Measurements from ENCODE around the gene SMYD3.

The SMYD3 gene

DNA sequence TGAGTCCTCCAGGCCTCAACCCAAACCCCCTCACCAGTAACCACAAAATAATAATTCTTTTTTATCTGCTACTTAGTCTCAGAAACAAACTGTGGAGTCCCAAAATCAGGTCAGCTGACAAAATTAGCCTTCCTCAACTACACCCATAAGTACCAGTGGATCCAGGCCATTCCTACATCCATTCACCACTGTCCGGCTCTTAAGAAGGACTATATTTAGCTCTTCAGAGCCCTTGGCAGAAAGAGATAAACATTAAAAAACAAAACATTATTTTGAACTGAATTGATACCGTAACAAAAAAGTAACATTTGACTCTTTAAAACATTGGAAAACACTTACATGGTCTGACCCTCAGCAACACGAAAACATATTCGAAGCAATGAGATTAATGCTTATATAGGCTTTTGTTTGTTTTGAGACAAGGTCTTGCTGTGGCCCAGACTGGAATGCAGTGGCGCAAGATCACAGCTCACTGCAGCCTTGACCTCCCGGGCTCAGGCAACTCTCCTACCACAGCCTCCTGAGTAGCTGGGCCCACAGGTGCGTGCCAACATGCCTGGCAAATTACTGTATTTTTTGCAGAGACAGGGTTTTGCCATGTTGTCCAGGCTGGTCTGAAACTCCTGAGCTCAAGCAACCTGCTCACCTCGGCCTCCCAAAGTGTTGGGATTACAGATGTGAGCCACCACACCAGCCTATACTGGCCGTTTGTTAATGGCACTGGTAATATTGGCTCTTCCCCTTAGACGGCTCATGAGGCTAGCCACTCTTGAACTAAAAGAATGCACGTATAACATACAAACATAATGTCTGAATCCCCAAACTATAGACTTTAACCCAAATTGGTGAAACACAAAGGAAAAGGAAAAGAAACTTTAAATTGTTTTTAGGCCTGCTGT is 330.7 kb downstream of the SMYD3 start:
- no peaks in the 10 kb centered on the region for H3K36me3 Mint-ChIP-seq
- DNase-seq: no peak
- no peaks in the 10 kb centered on the region for H3K4me1 Mint-ChIP-seq
- no peaks in the 10 kb centered on the region for H3K9me3 Mint-ChIP-seq
- H3K4me3 Mint-ChIP-seq: no peak overlapping the region
- H3K27me3 Mint-ChIP-seq: no peaks in the 10 kb centered on the region
- CTCF ChIA-PET: no interaction called here
- H3K27ac Mint-ChIP-seq: no peak overlapping the region

DNA sequence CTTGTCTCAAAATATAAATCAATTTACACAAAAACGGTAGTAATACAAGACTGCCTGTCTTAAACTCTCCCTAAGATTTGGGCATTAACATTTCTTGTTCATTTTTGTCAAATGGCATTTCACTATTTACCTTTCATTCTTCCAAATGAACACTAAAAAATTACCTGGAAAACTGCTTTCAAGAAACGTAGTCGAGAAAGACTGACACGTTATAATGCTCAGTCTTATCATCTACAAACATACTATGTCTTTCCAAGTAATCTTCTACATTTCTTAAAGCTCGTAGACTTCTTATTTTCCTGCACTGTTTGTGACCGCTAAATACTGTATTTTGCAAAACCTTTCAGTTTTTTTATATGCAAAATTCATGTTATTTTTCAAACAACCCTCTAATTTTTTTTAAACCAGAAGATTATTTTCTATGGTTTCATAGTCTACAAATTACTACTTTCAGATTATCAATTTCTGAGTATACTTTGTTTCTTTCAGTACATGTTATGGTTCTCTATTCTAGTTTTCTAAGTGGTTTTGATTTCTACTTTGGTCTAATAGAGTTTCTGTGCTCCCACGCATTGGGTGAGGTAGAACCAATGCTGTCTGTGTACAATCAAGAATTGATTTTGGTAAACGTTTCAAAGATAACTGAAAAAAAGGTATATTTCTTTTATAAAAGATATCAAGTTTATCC is 336.4 kb downstream of the SMYD3 start:
- Mint-ChIP-seq H3K36me3 (no peaks in the 10 kb centered on the region), H3K4me1 (no peaks in the 10 kb centered on the region), H3K9me3 (no peaks in the 10 kb centered on the region), H3K4me3 (no peak overlapping the region), H3K27me3 (no peaks in the 10 kb centered on the region), H3K27ac (no peak overlapping the region)
- DNase-seq: no peak
- CTCF ChIA-PET: interaction anchor here (0.6 kb wide), 1 partner anchor 265 kb away, joined by 3 read pairs; no protein-coding TSS in a partner anchor

DNA sequence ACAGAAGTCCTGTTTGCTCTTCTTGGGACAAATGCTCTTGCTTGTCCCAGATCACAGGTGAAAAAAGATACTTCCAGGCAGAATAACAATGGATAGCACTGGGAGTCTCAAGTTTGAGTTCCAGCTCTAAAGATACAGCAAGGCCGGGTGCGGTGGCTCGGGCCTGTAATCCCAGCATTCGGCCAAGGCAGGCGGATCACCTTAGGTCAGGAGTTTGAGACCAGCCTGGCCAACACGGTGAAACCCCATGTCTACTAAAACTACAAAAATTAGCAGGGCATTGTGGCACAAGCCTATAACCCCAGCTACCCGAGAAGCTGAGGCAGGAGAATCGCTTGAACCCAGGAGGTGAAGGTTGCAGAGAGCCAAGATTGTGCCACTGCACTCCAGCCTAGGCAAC is 337.6 kb downstream of the SMYD3 start:
- Mint-ChIP-seq H3K27me3 (no peaks in the 10 kb centered on the region), H3K4me3 (no peak overlapping the region), H3K9me3 (no peaks in the 10 kb centered on the region), H3K36me3 (no peaks in the 10 kb centered on the region), H3K4me1 (no peaks in the 10 kb centered on the region), H3K27ac (no peak overlapping the region)
- CTCF ChIA-PET: no interaction called here
- DNase-seq: no peak

DNA sequence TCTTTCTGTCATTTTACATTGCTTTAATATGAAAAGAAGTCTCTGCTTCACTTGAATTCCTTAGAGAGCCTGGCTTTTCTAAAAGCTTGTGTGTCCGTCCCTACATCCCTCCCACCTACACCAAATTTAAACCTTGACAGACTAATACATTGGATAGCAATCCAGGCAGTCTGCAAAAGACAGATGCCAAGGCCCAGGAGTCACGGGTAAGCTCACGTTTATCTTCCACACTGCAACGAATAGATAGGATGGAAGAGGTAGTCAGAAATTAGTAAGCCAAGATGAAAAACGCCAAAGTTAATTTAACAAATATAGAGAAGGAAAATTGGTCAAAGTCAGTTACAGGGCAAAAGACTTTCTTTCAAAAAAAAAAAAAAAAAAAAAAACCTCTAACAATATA is 338.1 kb downstream of the SMYD3 start:
- DNase-seq: no peak
- no peak overlapping the region for H3K27ac Mint-ChIP-seq
- H3K4me3 Mint-ChIP-seq: no peak overlapping the region
- H3K9me3 Mint-ChIP-seq: no peaks in the 10 kb centered on the region
- no peaks in the 10 kb centered on the region for H3K27me3 Mint-ChIP-seq
- no peaks in the 10 kb centered on the region for H3K36me3 Mint-ChIP-seq
- CTCF ChIA-PET: no interaction called here
- H3K4me1 Mint-ChIP-seq: no peaks in the 10 kb centered on the region

DNA sequence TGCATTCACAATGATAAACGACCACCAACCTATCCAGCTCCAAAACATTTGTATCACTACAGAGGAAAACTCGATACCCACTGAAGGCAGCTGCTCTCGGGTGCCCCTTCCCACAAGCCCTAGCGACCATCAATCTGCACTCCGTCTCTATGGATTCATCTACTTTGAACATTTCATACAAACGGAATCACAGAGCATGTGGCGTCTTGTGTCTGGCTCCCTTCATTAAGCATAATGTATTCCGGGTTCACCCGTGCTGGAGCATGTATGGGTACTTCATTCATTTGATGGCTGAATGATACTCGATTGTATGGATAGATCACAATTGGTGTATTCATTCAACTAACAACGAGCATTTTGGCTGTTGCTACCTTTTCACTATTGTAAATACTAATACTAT is 340.2 kb downstream of the SMYD3 start:
- DNase-seq: no peak
- Mint-ChIP-seq H3K9me3 (no peaks in the 10 kb centered on the region), H3K4me3 (no peak overlapping the region), H3K4me1 (no peaks in the 10 kb centered on the region), H3K36me3 (no peaks in the 10 kb centered on the region), H3K27me3 (no peaks in the 10 kb centered on the region), H3K27ac (no peak overlapping the region)
- CTCF ChIA-PET: no interaction called here

DNA sequence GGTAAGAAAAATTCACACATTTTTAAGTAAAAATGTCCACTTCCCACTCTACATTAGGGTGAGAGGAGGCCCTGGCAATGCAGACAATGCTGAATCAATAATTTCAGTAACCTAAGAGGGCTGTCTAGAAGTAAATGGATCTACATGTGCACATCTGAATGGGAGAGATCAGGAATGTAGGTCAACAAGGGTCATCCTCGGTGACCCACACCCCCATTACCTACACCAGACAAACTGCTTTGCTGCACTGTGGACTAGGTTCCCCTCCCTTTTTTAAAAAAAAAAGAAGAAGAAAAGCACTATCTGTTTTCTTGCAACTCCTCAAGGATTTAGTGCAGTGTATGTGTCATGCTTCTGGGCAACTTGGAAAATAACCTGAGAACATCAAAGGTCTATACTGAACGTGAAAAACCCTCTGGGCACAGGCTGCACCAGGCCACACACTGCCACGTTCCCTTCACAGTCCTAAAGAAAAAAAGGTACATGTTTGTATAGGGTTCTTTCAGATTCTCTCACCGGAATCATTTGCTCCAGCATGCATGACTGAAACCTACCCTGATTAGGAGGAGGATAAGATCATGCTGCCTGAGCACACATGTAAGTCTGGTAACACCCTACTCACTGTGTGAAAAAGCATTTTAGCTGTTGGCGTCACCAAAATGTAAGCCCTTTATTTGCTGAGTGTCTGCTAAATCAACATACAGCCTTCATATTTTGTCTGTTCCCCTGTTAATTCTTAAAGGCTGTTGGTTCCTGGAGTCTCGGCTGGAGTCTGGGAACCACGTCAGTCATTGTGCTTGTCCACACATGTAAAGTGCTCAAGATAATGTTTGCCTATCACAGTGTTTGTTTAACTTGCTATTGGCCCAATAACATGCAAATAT is 341.0 kb downstream of the SMYD3 start:
- no peak overlapping the region for H3K27ac Mint-ChIP-seq
- no peaks in the 10 kb centered on the region for H3K4me1 Mint-ChIP-seq
- no peaks in the 10 kb centered on the region for H3K9me3 Mint-ChIP-seq
- CTCF ChIA-PET: no interaction called here
- no peak overlapping the region for H3K4me3 Mint-ChIP-seq
- H3K36me3 Mint-ChIP-seq: no peaks in the 10 kb centered on the region
- no peak for DNase-seq
- H3K27me3 Mint-ChIP-seq: no peaks in the 10 kb centered on the region

DNA sequence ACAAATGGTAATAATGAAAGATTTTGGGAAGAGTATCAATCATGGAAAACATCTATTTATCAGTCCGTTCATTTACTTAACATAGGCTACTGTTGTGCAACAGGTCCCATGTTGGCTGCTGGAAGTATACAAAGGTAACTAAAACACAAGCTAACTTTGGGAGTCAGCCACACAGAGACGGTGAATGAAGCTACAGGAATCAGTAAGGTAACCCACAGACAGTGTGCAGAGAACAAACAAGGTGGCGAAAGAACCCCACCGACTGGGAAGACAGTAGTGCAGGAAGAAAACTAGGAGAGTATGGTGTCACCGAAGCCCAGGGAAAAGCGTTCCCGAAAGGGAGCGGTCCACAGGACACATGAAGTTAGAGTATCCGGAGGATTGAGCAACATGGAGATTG is 342.3 kb downstream of the SMYD3 start:
- Mint-ChIP-seq H3K27ac (no peak overlapping the region), H3K4me1 (no peaks in the 10 kb centered on the region), H3K36me3 (no peaks in the 10 kb centered on the region), H3K27me3 (no peaks in the 10 kb centered on the region), H3K4me3 (no peak overlapping the region), H3K9me3 (no peaks in the 10 kb centered on the region)
- CTCF ChIA-PET: no interaction called here
- no peak for DNase-seq

DNA sequence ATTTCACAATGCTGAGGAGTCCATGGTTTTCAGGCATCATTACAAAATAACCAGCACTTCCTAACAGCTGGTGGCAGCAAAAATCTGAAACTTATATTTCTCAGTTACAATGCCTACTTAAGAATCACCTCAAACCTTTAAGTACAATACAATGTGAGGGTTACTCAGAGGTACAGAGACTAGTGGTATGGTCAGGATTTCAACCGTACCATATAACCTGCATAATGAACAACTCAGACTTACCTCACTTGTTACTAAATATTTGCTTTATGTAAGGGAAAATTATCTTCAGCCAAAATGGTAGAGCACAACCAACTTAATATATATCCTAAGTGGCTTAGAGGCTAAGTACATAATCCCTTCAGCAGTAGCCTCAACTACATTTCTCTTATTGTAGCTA is 344.5 kb downstream of the SMYD3 start:
- H3K27me3 Mint-ChIP-seq: no peaks in the 10 kb centered on the region
- no peak for DNase-seq
- no peaks in the 10 kb centered on the region for H3K36me3 Mint-ChIP-seq
- no peaks in the 10 kb centered on the region for H3K4me1 Mint-ChIP-seq
- no peak overlapping the region for H3K4me3 Mint-ChIP-seq
- H3K9me3 Mint-ChIP-seq: no peaks in the 10 kb centered on the region
- H3K27ac Mint-ChIP-seq: no peak overlapping the region
- CTCF ChIA-PET: no interaction called here

DNA sequence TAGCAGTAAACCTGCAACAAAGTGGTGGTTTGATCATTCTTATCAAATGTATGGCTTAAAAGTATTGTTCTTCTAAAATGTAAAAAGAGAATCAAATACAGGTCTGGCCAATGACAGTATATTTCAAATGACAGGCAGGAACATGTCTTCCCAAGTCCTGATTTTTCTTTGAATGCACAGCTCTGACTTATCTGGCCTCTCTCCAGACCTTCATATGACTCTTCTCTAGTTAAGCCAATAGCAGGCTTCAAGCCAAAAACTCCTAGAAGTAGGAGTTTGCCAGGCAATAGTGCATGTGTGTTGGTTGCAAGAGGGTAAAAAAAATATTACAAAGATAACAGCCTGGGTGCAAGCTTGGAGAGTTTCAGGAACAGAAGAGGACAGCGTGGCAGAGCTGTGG is 345.5 kb downstream of the SMYD3 start:
- CTCF ChIA-PET: no interaction called here
- H3K4me3 Mint-ChIP-seq: no peak overlapping the region
- no peaks in the 10 kb centered on the region for H3K4me1 Mint-ChIP-seq
- no peaks in the 10 kb centered on the region for H3K9me3 Mint-ChIP-seq
- no peaks in the 10 kb centered on the region for H3K27me3 Mint-ChIP-seq
- no peak for DNase-seq
- H3K27ac Mint-ChIP-seq: no peak overlapping the region
- no peaks in the 10 kb centered on the region for H3K36me3 Mint-ChIP-seq

DNA sequence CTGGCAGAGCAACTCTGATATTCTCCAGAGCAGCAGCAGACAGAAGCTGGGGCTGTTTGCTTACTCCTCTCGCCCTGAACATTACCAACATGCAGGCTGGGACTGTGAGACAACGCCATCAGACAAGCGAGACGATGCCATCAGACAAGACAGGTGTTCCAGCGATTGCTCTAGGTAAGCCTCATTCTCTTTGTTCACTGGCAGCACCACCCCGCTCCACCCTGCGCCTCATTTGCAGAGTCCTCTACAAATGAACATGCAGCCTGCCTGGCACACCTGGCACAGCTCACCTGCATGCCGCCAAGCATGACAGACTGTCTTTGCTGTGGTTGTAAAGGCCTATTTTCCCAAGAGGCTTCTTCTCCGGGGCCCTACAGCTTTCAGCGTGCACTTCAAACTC is 346.2 kb downstream of the SMYD3 start:
- Mint-ChIP-seq H3K36me3 (no peaks in the 10 kb centered on the region), H3K27ac (no peak overlapping the region), H3K4me3 (no peak overlapping the region), H3K4me1 (no peaks in the 10 kb centered on the region), H3K9me3 (no peaks in the 10 kb centered on the region), H3K27me3 (no peaks in the 10 kb centered on the region)
- CTCF ChIA-PET: no interaction called here
- DNase-seq: no peak

DNA sequence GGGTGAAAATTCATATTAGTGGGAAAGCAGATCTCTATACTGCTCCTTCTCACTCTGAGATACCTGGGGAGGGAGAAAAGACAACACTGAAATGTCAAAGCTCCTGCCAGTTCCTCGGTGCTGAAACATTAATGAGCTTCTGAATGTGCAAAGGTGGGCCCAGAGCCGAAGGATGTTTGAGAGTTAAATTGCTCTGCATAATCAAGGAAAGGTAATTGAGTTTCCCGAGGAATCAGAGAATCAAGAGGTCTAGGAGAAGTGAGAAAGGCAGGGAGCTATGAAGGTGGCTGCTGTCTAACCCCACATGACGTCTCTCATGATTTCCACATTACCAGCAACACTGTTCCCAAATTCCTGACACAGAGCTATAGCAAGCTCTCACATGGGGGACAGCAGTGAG is 346.7 kb downstream of the SMYD3 start:
- DNase-seq: no peak
- Mint-ChIP-seq H3K36me3 (no peaks in the 10 kb centered on the region), H3K9me3 (no peaks in the 10 kb centered on the region), H3K27me3 (no peaks in the 10 kb centered on the region), H3K27ac (no peak overlapping the region), H3K4me3 (no peak overlapping the region), H3K4me1 (no peaks in the 10 kb centered on the region)
- CTCF ChIA-PET: no interaction called here

DNA sequence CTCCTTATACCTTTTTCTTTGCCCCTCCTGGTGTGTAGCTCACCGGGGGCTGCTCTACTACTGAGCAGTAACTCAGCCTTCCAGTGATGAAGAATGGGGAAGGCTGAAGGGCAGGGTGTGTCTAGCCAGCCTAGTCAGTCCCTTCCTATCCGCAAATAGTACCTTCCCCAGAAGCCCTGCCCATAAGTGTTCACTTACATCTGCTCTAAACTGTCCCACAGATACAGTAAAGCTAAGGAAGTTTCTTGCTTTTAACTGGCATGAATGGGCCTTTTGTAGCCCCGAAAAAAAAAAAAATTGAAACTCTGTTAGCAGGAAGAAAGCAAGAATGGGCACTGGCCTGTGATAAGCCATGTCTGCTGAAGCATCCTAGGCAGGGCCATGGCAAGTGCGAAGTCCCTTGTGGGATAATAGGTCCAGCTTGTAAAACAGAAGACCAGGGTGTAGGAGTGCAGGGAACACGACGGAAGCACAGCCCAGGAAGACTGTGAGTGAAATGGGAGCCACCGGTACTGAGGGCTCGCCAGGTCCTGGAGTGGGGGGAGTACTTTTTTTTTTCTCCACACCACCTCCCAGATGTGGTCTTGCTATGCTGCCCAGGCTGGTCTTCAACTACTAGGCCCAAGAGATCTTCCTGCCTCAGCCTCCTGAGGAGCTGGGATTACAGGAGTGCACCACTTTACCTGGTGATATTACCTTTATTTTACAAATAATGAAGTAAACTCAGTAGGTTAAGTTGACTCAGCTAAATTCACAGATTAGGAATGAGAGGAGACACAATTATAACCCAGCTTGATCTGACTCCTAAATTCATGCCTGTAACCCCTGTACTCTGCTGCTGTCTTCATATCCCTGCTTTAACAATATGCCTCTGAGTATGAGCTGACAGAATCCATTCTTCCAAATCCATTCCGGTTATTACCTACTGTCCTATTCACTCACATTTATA is 347.5 kb downstream of the SMYD3 start:
- H3K4me1 Mint-ChIP-seq: no peaks in the 10 kb centered on the region
- DNase-seq: no peak
- H3K4me3 Mint-ChIP-seq: no peak overlapping the region
- no peaks in the 10 kb centered on the region for H3K9me3 Mint-ChIP-seq
- H3K27ac Mint-ChIP-seq: no peak overlapping the region
- H3K36me3 Mint-ChIP-seq: no peaks in the 10 kb centered on the region
- H3K27me3 Mint-ChIP-seq: no peaks in the 10 kb centered on the region
- CTCF ChIA-PET: interaction anchor here (0.6 kb wide), 1 partner anchor 33 kb away, joined by 3 read pairs; no protein-coding TSS in a partner anchor

DNA sequence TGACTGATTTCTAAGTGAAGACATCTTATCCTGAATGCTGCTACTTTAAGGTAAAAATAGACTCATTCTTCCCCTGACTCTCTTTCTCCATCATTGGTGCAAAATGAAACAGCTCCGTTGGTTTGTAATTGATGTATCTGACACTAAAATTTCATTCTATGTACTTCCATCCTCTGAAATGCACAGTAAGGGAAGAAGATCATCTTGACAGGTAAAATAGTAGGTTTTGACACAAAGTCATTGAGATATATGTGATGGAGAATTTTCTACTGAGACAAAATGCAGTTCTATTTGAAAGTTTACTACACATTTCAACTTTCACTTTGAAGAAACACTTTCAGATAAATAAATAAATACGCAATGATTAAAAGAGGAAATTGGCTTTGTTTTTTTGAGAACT is 348.9 kb downstream of the SMYD3 start:
- H3K4me1 Mint-ChIP-seq: no peaks in the 10 kb centered on the region
- no peaks in the 10 kb centered on the region for H3K27me3 Mint-ChIP-seq
- no peak overlapping the region for H3K27ac Mint-ChIP-seq
- DNase-seq: no peak
- CTCF ChIA-PET: interaction anchor here (1.3 kb wide), 1 partner anchor 24 kb away, joined by 4 read pairs; no protein-coding TSS in a partner anchor
- no peak overlapping the region for H3K4me3 Mint-ChIP-seq
- H3K36me3 Mint-ChIP-seq: no peaks in the 10 kb centered on the region
- no peaks in the 10 kb centered on the region for H3K9me3 Mint-ChIP-seq

All from activated naive CD4-positive, alpha-beta T cell treated with anti-CD3 and anti-CD28 coated beads, Interleukin-2, amount 10 ng/mL, durations not matched to agents 7 days and 5 days (primary cell).